Hippocampal formation (tissue), 2 donors: ENCODE results near the gene ZFYVE28.

ENCODE experiments used
- DNase-seq, 2 donors: peaks; one replicate each; lab custom pipeline; 2025; lab: John Stamatoyannopoulos, UW

Gene ZFYVE28

DNA sequence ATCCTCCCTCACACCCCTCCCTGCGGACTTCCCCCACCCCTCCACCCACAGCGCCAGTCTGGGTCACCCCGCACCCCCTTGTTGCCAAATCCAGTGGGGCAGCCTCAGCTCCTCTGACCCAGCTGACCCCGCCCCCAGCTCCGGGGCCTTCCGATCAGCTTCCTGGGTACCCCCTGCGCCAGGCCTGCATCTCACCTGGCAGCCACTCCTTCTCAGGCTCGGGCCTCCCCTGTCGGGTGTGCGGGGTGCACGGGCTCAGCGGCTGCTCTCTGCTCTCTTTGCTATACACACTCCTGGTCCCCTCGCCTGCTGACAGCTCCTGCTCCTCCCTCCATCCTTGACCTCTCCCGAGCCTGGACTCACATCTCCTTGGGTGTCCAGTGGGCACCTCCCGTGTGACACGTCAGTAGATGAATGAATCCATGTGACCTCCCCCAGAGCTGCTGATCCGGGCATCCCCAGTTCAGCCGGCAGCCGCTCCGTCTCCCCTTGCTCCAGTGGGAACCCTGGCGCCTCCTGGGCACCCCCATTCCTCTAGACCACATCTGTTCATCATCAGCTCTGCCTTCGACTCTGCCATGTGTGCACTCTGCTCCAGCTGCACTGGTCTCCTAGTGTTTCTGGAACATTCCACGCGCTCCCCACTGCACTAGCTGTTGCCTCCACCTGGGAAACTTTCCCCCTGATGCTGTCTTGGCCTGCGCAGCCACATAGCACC, 10.2 kb upstream of the ZFYVE28 start:
- no peak for DNase-seq

- DNase-seq: no peak
These were observed 9.2 kb upstream of the ZFYVE28 start for GRCh38 chr4:2427383-2428334.

GRCh38 chr4:2426711-2427275, 8.3 kb upstream of the ZFYVE28 start:
- DNase-seq: no peak

DNA sequence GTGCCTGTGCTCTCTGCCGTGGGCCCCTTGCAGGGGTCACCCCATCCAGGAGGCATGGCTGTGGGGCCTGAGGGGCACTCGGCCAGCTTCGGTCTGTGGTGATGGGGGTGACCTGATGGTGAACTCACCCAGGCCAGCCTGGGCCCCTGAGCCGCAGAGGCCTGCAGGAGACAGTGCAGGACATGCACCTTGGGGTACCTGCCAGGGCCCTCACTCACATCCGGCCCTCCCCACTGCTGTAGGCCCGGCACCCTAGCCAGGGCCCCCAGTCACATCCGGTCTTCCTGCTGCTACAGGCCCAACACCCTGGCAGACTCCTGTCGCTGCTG, 7.6 kb upstream of the ZFYVE28 start:
- no peak for DNase-seq

DNA sequence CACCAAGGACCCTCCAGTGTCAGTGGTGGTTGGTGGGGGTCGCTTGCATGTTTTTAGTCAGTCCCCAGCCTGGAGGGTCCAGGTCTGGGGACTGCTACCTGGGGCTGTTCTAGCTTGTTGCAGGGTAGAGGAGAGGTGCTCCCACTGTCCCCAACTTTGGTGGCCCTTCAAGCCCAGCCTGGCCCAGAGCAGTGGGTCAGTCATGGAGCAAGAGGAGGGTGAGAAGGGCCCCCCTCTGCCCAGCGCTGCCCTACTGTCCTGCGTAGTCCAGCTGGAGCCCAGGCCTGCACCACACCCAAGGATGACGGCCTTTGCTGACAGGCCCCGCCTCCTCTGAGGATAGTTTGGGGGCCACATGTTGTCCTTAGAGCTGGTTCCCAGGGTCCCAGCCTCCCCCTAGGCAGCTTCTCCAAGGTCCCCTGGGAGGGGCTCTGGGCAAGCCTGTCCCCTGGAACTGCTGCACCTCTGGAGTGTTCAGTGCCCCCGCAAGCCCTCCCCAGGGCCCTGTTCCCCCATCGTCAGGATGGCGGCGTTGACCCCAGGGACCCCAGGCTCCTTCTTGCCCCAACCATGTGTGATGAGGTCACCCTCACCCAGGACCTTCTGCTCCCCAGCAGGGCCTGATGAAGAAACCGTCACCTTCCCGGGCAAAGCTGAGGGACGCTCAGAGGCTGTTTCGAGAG, 7.1 kb upstream of the ZFYVE28 start:
- no peak for DNase-seq

DNA sequence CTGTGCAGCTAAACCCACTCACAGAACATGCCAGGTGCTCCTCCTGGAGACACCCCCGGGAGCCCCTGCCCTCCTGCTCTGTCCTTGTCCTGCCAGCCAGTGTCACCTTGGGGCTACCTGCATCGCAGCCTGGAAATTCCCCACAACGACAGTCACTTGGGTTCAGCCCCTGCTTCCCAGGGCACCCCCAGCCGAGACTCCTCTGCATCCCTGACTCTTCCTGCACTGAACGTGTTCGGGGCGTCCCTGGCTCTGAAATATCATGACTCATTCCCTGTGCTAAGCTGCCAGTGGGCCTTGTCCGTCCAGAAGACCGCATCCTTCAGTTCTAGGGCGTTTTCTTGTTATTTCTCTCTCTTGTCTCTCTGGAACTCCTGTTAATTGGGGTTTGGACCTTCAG, 6.1 kb upstream of the ZFYVE28 start:
- DNase-seq: no peak

- no peak for DNase-seq
These were observed 5.2 kb upstream of the ZFYVE28 start for GRCh38 chr4:2423695-2424094.

GRCh38 chr4:2423066-2423465, 4.6 kb upstream of the ZFYVE28 start:
- DNase-seq: no peak

DNA sequence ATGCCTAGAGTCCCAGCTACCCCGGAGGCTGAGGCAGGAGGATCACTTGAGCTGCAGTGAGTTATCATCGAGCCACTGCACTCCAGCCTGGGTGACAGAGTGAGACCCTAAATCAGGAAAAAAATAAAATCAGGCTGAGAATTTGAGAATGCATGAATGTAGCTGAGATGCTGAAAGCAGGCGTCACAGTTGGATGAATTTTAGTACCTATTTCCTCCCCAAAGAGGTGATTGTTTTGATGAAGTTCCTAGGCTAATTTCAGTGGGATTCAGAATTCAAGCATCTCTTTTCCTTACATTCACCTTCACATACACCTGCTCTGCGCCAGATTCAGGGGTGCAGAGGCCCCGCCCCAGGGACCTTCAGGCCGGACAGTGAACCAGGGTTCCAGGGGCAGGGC, 3.5 kb upstream of the ZFYVE28 start:
- no peak for DNase-seq

- DNase-seq: no peak
These were observed 1.4 kb upstream of the ZFYVE28 start for GRCh38 chr4:2419814-2420213.

- peak; percentile 90 to 93 for DNase-seq
These were observed 466 bp upstream of the ZFYVE28 start, which contains the start of gene CFAP99 for GRCh38 chr4:2418650-2419571. Gene CFAP99 (plus strand): TSS chr4:2418955.

- DNase-seq: no peak
These were observed 1.1 kb downstream of the ZFYVE28 start for GRCh38 chr4:2417226-2417764.

DNA sequence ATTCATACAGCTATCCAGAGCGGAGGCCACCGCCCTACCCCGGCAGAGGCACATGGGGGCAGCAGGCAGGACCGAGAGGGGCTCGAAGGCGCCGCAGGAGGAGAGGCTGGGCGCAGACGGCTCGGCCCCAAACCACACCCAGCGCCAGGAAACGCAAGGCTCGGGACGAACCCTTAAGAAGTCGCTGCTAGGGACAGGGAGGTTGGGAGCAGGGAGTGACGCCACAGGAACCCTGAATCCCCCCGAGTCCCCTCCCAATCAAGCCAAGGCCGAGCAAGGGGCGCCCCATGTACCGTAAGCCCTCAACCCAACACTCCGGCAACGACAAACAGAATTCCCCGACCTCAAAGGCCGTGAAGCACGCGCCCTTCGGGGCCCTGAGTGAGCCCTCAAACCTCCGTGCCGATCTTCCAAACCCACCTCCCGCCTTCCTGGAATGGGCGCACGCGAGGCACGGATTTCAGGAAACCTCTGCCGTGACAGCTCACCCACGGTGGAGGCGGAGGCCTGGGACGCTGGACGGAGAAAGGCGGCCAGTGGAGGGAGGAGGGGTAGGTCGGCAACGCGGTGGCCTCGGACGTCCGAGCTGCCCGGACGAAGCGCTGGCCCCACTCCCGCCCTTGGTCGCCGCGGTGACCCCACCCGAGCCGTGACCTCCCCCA, 1.8 kb downstream of the ZFYVE28 start:
- DNase-seq: no peak

- no peak for DNase-seq
These were observed 2.4 kb downstream of the ZFYVE28 start for GRCh38 chr4:2415881-2416563.

GRCh38 chr4:2415213-2415612, 3.2 kb downstream of the ZFYVE28 start:
- DNase-seq: no peak

DNA sequence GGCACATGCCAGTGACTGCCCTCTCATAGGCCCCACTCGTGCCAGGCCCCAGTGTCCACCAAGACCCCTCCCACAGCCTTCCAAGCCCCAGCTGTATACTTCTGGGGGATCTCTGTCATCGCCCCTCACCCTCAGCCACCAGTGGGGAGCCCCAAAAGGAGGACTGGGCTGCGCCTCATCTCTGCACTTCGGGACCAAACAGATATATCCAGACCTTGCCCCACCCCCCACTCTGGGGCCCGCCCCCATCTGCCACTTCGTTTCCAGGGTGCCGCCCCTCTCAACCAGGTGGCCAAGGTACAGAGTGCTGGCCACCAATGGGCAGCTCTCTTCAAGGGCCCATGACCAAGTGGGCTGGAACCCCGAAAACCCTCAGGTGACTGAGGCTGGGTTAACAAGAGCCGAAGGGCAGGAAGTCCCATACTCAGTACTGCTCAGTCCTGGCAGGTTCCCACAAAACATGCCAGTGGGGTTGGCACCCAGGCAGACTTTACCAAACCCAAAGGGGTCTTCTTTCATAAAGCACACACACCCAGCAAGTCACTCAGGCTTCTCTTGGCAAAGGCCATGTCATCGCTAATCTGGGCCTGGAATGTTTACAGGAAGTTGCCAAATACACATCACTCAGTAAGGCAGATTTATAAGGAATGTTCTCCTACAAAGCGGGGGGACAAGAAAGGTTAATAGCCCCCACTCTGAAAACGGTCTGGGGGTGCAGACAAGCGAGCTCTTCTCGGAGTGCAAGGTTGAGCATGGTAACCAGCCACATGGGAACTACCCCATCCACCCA, 4.4 kb downstream of the ZFYVE28 start:
- no peak for DNase-seq

DNA sequence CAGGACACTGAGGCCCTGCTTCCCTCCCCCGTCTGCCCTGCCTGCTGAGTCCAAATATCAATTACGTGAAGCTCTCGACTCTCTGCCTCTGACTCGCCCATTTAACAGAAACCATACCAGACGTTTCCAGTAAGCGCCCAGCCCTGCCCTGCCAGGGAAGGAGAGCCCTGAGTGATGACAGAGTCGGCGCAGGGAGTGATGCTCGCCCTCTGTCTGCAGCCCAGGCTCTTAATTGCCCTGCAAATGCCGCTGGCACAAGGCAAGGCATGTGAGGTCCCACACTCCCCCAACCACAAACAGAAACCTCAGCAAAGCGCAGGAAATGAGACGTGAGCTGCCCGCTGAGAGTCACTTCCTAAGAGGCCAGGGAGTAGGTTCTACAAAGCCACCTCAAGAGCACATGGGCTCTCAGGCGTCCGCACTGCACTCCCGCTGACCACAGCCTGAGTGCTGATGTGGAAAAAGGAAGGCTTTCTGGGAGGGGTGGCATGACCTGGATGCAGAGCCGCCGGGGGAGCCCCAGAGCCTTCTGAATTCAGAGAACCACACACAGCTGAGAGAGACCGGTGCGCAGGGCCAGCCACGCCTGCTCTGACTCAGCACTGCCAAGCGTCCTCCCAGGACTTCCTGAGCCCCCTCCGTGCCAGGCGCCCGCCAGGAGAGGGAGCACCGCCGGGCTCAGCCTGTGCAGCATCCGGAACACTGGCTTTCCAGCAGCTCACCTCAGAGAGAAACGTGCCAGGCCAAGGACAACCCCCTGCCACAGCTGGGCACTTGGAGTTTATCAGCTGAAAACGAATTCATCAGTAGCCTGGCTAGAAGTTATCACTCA, 5.3 kb downstream of the ZFYVE28 start:
- DNase-seq: peak; percentile 39 to 42

GRCh38 chr4:2412534-2412884, 5.9 kb downstream of the ZFYVE28 start:
- no peak for DNase-seq
